ENCODE results near the gene CHKA. TPM values are rescaled to one million over a fixed set of nuclear protein-coding genes. Genes with fewer than 3 reads are reported as not detected.

The CHKA gene
- total RNA-seq, 3 donors from 2014 or later = 15.1 to 20.2 (median 18.9) TPM

DNA sequence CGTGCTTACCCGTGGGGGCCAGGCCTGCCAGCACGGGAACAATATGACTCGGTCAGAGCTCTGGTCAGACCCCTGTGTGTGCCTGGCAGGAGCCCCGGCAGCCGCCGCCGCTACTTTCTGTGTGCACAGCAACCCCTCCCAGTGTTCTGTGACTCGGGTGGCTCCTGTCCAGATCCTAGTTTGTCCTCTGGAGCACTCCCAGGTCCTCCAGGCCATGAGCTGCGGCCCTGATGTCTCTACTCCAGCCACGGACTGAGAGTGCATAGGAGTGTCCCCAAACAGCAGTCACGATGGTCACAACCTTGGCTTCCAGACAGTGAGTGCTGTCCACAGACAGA lies 87.5 kb downstream of the CHKA start:
- no peaks in the 10 kb centered on the region for H3K9me3 Mint-ChIP-seq
- peaks cover 36% of the 10 kb centered on the region for H3K4me1 Mint-ChIP-seq (ENCODE audit: low read depth)
- H3K36me3 Mint-ChIP-seq (ENCODE audit: insufficient read depth) = peaks cover 2% of the 10 kb centered on the region
- H3K4me3 Mint-ChIP-seq = no peak overlapping the region
- DNase-seq = no peak
- no peak for ATAC-seq
- no peaks in the 10 kb centered on the region for H3K27me3 Mint-ChIP-seq (ENCODE audit: low read depth)

DNA sequence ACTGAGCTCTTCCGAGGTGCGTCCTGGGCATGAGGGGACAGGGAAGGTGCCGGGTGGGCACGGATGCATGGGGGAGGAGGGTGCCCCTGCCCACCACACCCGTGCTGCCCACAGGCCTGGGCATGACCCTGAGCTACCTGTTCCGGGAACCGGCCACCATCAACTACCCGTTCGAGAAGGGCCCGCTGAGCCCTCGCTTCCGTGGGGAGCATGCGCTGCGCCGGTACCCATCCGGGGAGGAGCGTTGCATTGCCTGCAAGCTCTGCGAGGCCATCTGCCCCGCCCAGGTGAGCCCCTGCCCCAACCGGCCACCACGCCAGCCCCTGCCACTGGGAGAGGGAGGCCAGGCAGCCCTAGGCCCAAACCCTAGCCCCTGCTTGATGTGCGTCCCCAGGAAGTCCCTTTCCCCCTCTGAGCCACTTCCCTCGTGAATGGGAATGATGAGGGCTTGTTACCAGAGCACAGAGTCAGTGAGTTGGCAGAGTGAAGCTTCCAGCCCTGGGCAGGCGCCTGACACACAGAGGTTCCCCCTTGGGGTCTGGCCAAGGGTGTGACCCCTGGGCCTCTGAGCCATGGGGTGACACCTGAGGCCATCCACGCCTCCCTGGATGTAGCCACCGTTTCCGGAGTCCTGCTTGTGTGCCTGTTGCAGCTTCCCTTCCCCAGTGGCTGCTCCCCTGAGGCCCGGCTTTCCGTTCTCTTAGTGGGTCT lies 88.0 kb downstream of the CHKA start:
- H3K4me3 Mint-ChIP-seq = no peak overlapping the region

DNA sequence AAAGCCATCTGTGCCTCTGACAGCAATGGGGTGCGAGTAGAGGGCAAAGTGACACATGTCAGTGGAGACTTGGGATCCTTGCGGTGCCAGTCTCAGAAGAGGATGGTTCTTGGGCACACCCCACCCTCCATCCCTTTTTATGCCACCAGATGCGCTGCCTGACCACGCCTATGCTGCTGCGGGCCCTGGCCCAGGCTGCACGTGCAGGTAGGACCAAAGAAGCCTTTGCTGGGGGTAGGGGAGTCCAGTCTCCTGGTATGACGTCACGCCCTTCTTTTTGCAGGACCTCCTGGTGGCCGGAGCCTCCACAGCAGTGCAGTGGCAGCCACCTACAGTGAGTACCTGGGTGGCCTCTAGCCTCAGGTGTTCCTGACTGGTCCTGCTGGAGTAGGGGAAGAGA lies 89.2 kb downstream of the CHKA start:
- Mint-ChIP-seq H3K4me3 (peak overlapping the region; percentile 93), H3K36me3 (ENCODE audit: insufficient read depth) (peaks cover 2% of the 10 kb centered on the region), H3K27me3 (ENCODE audit: low read depth) (no peaks in the 10 kb centered on the region), H3K9me3 (no peaks in the 10 kb centered on the region), H3K4me1 (ENCODE audit: low read depth) (peaks cover 29% of the 10 kb centered on the region)
- no peak for ATAC-seq
- DNase-seq = no peak

More for the DNA sequence above, 88.0 kb downstream of the CHKA start:
- peaks cover 36% of the 10 kb centered on the region for H3K4me1 Mint-ChIP-seq (ENCODE audit: low read depth)
- ATAC-seq = no peak
- H3K9me3 Mint-ChIP-seq = no peaks in the 10 kb centered on the region
- H3K27me3 Mint-ChIP-seq (ENCODE audit: low read depth) = no peaks in the 10 kb centered on the region
- peaks cover 2% of the 10 kb centered on the region for H3K36me3 Mint-ChIP-seq (ENCODE audit: insufficient read depth)
- DNase-seq = no peak

DNA sequence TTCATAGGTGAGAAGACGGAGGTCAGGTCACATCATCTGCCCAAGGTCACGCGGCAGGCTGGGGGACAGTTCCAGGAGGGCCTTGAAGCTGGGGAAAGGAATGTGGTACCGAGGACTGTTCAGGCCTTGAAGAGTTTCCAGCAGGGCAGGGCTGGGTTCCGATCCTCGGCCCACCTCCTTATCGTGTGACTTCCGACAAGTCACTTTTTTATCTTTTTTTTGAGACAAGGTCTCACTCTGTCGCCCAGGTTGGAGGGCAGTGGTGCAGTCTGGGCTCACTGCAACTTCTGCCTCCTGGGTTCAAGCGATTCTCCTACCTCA lies 90.1 kb downstream of the CHKA start:
- Mint-ChIP-seq H3K4me1 (ENCODE audit: low read depth) (peaks cover 22% of the 10 kb centered on the region), H3K9me3 (no peaks in the 10 kb centered on the region), H3K4me3 (peak overlapping the region; percentile 93), H3K27me3 (ENCODE audit: low read depth) (no peaks in the 10 kb centered on the region), H3K36me3 (ENCODE audit: insufficient read depth) (peaks cover 2% of the 10 kb centered on the region)
- ATAC-seq = no peak
- no peak for DNase-seq

DNA sequence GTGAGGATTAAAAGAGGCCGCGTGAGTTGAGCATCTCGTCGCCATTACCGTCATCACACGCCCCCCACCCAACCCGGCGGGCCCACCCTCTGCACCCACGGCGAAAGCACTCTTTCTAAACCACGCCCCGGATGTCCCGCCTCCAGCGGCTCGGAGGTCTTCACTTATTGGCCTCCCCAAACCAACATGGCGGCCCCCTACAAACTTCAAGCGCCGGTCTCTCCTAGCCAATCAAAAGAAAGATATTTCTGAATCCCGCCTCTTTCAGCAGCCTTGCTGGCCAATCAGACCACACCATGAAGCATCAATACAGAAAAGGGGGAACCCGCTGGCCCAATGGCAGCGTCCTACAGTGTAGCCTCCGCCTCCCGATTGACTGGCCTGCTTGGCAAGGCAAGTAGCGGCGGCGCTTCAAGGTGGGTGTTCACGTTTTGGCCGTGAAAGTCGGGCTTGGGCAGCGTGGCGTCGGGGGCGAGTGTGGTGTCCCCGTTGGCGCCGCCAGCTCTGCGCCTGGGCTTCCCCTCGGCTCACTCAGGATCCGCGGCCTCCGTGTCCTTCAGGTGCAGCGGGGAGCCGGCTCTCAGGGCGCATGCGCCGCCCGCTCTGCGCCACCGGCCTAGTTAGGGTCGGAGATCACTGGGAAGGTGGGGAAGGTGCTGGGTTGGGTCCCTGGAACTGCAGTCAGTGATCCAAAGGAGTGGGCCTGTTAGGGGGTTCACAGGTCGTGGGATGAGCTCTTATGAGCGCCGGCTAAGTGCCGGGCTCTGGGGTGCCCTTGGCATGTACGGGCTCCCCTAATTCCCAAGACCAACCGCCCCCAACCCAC lies 90.7 kb downstream of the CHKA start, which contains the start of gene NDUFS8:
NDUFS8 (plus strand) TSS at position 364 of the 826 bp plus-strand sequence. CDS start 1,471 bp downstream, outside the sequence.
- H3K4me3 Mint-ChIP-seq = peak within 1 kb of the TSS; percentile 93
- H3K9me3 Mint-ChIP-seq = no peaks in the 10 kb centered on the region
- no peaks in the 10 kb centered on the region for H3K27me3 Mint-ChIP-seq (ENCODE audit: low read depth)
- H3K4me1 Mint-ChIP-seq (ENCODE audit: low read depth) = peaks cover 22% of the 10 kb centered on the region
- peak; percentile 96 for DNase-seq
- H3K36me3 Mint-ChIP-seq (ENCODE audit: insufficient read depth) = peaks cover 2% of the 10 kb centered on the region
- ATAC-seq = peak; percentile 97

DNA sequence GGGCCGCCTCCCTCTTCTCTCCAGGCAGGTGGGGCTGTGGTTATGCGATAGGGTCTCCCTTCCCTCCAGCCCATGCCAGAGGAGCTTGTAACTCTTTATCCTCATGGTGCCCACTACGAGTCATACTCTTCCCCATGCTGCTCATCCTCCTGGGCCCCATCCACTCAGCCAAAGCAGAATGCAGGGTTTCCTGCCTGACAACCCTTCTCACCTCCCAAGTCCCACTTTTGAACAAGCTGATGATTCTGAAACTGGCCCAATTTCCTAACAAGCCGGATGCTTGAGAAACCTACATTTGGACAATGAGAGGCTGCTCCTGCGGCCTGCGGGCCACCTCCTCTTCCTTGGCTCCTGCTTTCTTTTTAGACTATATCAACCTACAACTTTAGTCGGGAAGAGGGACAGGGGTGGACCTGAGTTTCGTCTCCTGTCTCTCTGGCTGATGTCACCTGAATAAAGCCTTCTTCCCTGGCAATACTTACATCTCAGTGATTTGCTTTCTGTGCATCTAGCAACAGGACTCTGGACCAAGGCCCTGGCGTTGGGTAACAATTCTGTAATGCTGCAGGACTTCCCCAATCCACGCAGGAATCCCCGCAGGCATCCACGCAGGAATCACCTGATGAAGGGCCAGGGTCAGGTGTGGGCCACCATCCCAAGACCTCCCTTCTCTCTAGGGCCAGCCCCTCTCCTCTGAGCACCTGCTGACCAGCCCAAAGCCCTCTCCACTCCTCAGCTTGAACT lies 92.2 kb downstream of the CHKA start:
- ATAC-seq = no peak
- Mint-ChIP-seq H3K4me1 (ENCODE audit: low read depth) (peaks cover 19% of the 10 kb centered on the region), H3K4me3 (peak overlapping the region; percentile 93), H3K36me3 (ENCODE audit: insufficient read depth) (peaks cover 7% of the 10 kb centered on the region), H3K9me3 (peaks cover 13% of the 10 kb centered on the region), H3K27me3 (ENCODE audit: low read depth) (no peaks in the 10 kb centered on the region)
- no peak for DNase-seq

DNA sequence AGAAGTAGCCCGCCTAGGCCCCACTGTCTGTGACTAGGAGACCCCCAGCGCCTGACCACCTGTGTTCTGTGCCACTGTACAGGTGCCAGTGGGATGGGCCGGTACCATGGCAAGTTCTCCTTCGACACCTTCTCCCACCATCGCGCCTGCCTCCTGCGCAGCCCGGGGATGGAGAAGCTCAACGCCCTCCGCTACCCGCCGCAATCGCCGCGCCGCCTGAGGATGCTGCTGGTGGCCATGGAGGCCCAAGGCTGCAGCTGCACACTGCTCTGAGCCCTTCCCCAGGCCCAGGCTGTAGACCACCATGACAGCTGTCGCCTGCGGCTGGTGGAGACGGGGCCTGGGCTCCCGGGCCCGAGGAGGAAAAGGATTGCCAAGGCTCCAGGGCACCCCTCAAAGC lies 93.5 kb downstream of the CHKA start:
- Mint-ChIP-seq H3K36me3 (ENCODE audit: insufficient read depth) (peaks cover 5% of the 10 kb centered on the region), H3K4me3 (no peak overlapping the region)
- no peak for ATAC-seq

DNA sequence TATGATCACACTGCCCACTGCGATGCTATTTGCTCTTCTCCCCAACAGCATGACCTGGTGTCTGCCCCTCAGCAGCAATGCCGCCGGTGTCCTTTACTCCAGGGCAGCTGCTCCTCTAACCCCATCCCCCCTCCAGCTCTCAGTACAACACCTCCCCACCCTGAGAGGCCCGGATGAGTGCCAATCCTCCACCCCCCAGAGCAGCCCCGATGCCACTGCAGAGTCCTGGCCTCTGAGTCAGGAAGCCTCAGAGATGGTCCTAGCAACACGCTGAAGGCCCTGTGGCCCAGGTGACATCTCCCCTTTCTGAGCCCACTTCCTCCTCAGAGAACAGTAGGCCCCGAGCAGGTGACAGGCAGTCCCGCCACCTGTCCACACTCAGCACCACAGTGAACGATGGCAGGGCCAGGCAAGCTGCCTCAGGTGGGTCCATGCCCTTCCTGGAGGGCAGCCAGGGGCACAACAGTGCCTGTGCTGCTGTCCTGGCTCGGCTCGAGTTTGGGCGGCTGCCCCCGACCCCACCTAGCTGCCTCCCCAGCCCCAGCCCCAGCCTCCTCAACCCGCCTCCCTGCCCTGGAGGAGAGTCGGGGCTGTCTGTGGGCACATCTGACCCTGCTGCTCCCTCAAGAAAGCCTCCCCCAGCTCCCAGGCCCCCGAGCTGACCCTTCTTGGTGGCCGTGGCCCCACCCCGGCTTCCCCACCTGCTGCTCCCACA lies 94.6 kb downstream of the CHKA start:
- Mint-ChIP-seq H3K9me3 (peaks cover 14% of the 10 kb centered on the region), H3K36me3 (ENCODE audit: insufficient read depth) (peaks cover 5% of the 10 kb centered on the region), H3K27me3 (ENCODE audit: low read depth) (no peaks in the 10 kb centered on the region), H3K4me1 (ENCODE audit: low read depth) (peaks cover 16% of the 10 kb centered on the region), H3K4me3 (no peak overlapping the region)
- no peak for ATAC-seq
- no peak for DNase-seq

More for the DNA sequence above, 93.5 kb downstream of the CHKA start:
- no peak for DNase-seq
- H3K27me3 Mint-ChIP-seq (ENCODE audit: low read depth) = no peaks in the 10 kb centered on the region
- peaks cover 19% of the 10 kb centered on the region for H3K4me1 Mint-ChIP-seq (ENCODE audit: low read depth)
- H3K9me3 Mint-ChIP-seq = peaks cover 14% of the 10 kb centered on the region

DNA sequence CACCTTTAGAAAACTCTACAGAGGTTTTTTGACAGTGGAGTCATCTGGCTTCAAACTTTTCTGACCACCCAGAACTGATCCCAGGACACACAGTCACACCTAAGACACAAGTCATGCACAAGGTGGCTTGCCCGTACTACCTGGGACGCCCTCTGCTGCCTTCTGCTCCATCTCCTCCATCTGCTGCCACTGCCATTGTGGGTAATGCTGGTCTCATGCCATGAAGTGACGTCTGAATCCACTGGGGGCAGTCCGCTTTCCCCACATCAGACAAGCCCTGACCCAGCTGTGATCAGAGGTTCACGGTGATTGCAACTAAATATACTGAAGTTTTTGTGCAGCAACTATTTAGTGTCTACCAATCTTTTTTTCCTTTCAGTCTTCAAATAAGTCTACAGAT lies 96.1 kb downstream of the CHKA start:
- peaks cover 5% of the 10 kb centered on the region for H3K36me3 Mint-ChIP-seq (ENCODE audit: insufficient read depth)
- H3K27me3 Mint-ChIP-seq (ENCODE audit: low read depth) = no peaks in the 10 kb centered on the region
- ATAC-seq (no peak), DNase-seq (no peak)
- H3K4me3 Mint-ChIP-seq = no peak overlapping the region
- H3K4me1 Mint-ChIP-seq (ENCODE audit: low read depth) = peaks cover 7% of the 10 kb centered on the region
- H3K9me3 Mint-ChIP-seq = peaks cover 14% of the 10 kb centered on the region

DNA sequence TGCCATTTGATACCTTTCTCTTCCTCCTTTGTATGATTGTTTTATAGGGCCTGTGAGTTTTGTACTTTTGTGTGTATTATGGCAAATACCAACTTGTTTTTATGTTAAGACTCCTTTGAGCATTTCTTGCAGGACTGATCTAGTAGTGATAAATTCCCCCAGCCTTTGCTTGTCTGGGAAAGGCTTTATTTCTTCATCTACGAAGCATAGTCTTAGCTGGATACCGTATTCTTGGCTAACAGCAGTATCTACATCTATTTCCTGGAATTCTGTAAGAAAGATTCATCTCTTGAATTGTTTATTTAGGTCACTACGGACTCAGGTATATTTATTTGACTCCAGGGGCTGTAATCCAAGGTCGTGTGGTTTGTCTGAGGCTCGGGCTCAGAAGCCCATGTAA lies 96.7 kb downstream of the CHKA start:
- peaks cover 5% of the 10 kb centered on the region for H3K36me3 Mint-ChIP-seq (ENCODE audit: insufficient read depth)
- no peak overlapping the region for H3K4me3 Mint-ChIP-seq
- peaks cover 14% of the 10 kb centered on the region for H3K9me3 Mint-ChIP-seq
- H3K27me3 Mint-ChIP-seq (ENCODE audit: low read depth) = no peaks in the 10 kb centered on the region
- peaks cover 3% of the 10 kb centered on the region for H3K4me1 Mint-ChIP-seq (ENCODE audit: low read depth)
- ATAC-seq (no peak), DNase-seq (no peak)

DNA sequence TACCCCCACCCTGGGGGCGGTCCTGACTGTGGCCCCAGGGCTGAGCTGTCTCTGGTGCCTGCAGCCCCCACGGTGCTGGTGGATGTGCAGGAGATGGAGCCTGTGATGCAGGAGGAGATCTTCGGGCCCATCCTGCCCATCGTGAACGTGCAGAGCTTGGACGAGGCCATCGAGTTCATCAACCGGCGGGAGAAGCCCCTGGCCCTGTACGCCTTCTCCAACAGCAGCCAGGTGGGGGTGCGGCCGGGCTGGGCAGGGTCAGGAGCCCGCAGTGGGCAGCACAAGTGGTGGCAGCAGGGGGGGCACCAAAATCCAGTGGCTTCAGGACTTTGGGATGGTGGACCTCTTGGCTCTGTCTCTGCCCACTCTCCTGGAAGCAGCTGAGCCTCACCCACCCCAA lies 98.7 kb downstream of the CHKA start:
- H3K9me3 Mint-ChIP-seq = peaks cover 14% of the 10 kb centered on the region
- peaks cover 5% of the 10 kb centered on the region for H3K36me3 Mint-ChIP-seq (ENCODE audit: insufficient read depth)
- DNase-seq (no peak), ATAC-seq (no peak)
- no peaks in the 10 kb centered on the region for H3K4me1 Mint-ChIP-seq (ENCODE audit: low read depth)
- H3K4me3 Mint-ChIP-seq = no peak overlapping the region
- no peaks in the 10 kb centered on the region for H3K27me3 Mint-ChIP-seq (ENCODE audit: low read depth)

DNA sequence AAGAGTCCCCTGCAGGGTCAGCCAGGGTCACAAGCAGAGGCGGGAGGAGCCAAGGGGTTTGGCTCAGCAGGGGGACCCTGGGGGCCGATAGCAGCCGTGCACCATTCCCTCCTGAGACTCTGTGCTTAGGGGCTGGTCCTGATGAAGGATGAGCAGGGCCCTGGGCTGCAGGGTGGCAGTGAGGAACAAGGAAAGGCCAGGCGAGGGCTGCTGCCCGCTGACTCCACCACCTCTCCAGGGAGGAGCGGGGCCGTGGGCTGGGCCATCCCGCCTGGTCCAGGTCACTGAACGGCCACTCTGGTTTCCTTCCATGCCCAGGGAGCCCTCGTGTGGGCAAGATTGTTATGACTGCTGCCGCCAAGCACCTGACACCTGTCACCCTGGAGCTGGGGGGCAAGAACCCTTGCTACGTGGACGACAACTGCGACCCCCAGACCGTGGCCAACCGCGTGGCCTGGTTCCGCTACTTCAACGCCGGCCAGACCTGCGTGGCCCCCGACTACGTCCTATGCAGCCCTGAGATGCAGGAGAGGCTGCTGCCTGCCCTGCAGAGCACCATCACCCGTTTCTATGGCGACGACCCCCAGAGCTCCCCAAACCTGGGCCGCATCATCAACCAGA lies 99.9 kb downstream of the CHKA start:
- Mint-ChIP-seq H3K27me3 (ENCODE audit: low read depth) (no peaks in the 10 kb centered on the region), H3K36me3 (ENCODE audit: insufficient read depth) (peaks cover 5% of the 10 kb centered on the region), H3K9me3 (peaks cover 14% of the 10 kb centered on the region), H3K4me3 (no peak overlapping the region), H3K4me1 (ENCODE audit: low read depth) (no peaks in the 10 kb centered on the region)
- ATAC-seq (no peak), DNase-seq (no peak)

DNA sequence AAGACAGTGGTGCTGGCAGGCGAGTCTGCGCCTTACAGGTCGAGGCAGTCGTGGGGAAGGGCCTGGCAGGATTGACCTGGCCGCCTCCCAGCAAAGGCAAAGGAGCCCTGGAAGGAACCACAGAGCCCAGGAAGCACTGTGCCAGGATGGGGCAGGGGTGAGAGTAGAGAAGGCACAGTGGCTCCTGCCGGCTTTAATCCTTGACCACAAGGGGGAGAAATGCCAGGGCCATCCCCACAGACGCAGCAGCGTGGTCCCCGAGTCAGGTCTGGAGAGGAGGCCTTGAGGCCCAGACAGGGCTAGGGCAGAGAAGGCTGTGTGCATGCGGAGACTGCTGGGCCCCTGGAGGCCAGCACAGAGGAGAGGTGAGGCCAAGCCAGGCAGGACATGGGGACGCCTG lies 100.6 kb downstream of the CHKA start:
- Mint-ChIP-seq H3K9me3 (peaks cover 14% of the 10 kb centered on the region), H3K27me3 (ENCODE audit: low read depth) (no peaks in the 10 kb centered on the region), H3K36me3 (ENCODE audit: insufficient read depth) (peaks cover 5% of the 10 kb centered on the region), H3K4me3 (no peak overlapping the region), H3K4me1 (ENCODE audit: low read depth) (no peaks in the 10 kb centered on the region)
- no peak for ATAC-seq
- no peak for DNase-seq

DNA sequence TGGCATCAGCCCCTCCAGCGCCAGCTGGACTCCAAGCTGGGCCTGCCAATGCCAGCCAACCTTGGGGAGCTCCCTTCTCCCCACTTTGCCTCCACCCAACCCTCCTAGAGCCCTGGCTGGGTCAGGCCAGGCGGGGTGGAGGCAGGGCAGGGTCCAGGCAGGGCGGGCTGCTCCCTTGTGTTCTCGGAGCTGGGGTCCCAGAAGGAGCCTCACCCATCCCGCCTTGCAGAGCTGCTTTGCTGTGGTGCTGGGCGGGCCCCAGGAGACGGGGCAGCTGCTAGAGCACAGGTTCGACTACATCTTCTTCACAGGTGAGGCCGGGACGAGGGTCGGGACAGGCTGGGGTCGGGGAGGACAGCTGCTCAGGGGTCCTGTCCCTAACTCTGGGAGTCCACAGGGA lies 101.7 kb downstream of the CHKA start:
- Mint-ChIP-seq H3K9me3 (peaks cover 6% of the 10 kb centered on the region), H3K36me3 (ENCODE audit: insufficient read depth) (no peaks in the 10 kb centered on the region), H3K4me3 (no peak overlapping the region), H3K4me1 (ENCODE audit: low read depth) (no peaks in the 10 kb centered on the region), H3K27me3 (ENCODE audit: low read depth) (no peaks in the 10 kb centered on the region)
- ATAC-seq (no peak), DNase-seq (no peak)
